Natural killer cell (primary cell): ENCODE measurements around the gene NTSR2. TPM values are rescaled to one million over a fixed set of nuclear protein-coding genes. Genes with fewer than 3 reads are reported as not detected.

ENCODE experiments used
- ATAC-seq, 3 donors: fragments of 150-1000 bp in 2 of 3; fragments of 200-7000 bp in 1 of 3; cut with Tn5 transposase; 1 replicate in 1 of 3; 2 replicates in 2 of 3; pipeline ENCODE4 v1.10.0; 2021; ENCODE audit warnings: mild to moderate bottlenecking in 2 of 3, moderate library complexity in 2 of 3
- DNase-seq, 2 donors: peaks; one replicate each; pipeline versions ENCODE4 v3.0.0 to v3.0.0-alpha.2; 2013 to 2021; ENCODE audit warnings: mixed read lengths in 1 of 2
- H3K27ac ChIP-seq: one replicate; pipeline ENCODE4 v1.5.1; 2013; ENCODE audit warnings: mild to moderate bottlenecking, low read length
- H3K27me3 ChIP-seq: one replicate; pipeline ENCODE4 v1.6.1; 2013; ENCODE audit warnings: low read length; ENCODE audit not compliant: control insufficient read depth, insufficient read depth
- H3K36me3 ChIP-seq: one replicate; pipeline ENCODE4 v1.6.1; 2013; ENCODE audit warnings: low read length; ENCODE audit not compliant: control insufficient read depth, insufficient read depth
- H3K4me1 ChIP-seq: one replicate; pipeline ENCODE4 v1.6.1; 2013; ENCODE audit warnings: low read length; ENCODE audit not compliant: control insufficient read depth, insufficient read depth
- H3K4me3 ChIP-seq: one replicate; pipeline ENCODE4 v1.5.1; 2013; ENCODE audit warnings: low read length
- H3K9me3 ChIP-seq: one replicate; pipeline ENCODE4 v1.6.1; 2013; ENCODE audit warnings: low read length; ENCODE audit not compliant: control insufficient read depth, insufficient read depth
- H3K27ac Mint-ChIP-seq, 2 donors: one replicate each; pipeline ENCODE4 v1.8.0; 2022; ENCODE audit warnings: mild to moderate bottlenecking in 2 of 2, mixed read lengths in 2 of 2, moderate library complexity in 1 of 2
- H3K27me3 Mint-ChIP-seq, 2 donors: one replicate each; pipeline ENCODE4 v1.8.0; 2022; ENCODE audit warnings: low read depth in 2 of 2, mixed read lengths in 2 of 2
- H3K36me3 Mint-ChIP-seq: one replicate; pipeline ENCODE4 v1.8.0; 2022; ENCODE audit warnings: mixed read lengths
- H3K4me1 Mint-ChIP-seq, 2 donors: one replicate each; pipeline ENCODE4 v1.8.0; 2022; ENCODE audit warnings: mixed read lengths in 2 of 2
- H3K4me3 Mint-ChIP-seq: one replicate; pipeline ENCODE4 v1.8.0; 2022; ENCODE audit warnings: mild to moderate bottlenecking, moderate library complexity, mixed read lengths
- H3K9me3 Mint-ChIP-seq, 2 donors: one replicate each; pipeline ENCODE4 v1.8.0; 2022; ENCODE audit warnings: mixed read lengths in 2 of 2
- CTCF ChIP-seq: fragments of 200-600 bp; IDR thresholded peaks from one replicate; pipeline ENCODE4 v1.8.0; 2022; ENCODE audit warnings: antibody characterized with exemption
- WGBS: methylation state at CpG from one replicate; pipeline ENCODE4 v1.1.7; 2013; ENCODE audit warnings: missing lambda C conversion rate; ENCODE audit not compliant: insufficient coverage; 5-methylcytosine and 5-hydroxymethylcytosine counted together
- intact Hi-C: fragments of 100-400 bp; cut with micrococcal nuclease; formaldehyde crosslinking; loops from one replicate; pipeline ENCODE4 v1.14.2; 2022
- total RNA-seq, 4 donors: library from RNA; stranded (reverse); fragments of 120-200 nt in 1 of 4; gene quantifications; one replicate each; pipeline versions ENCODE4 v1.2.3 to v1.2.4, GENCODE V29; 2013 to 2022

The NTSR2 gene
- total RNA-seq, 3 donors from 2014 or later (not counting 1 experiment from before 2014, with no cell fraction given) = not detected

- H3K27ac Mint-ChIP-seq = no peak overlapping the region
- H3K9me3 Mint-ChIP-seq = no peaks in the 10 kb centered on the region
- Histone ChIP-seq H3K36me3 (no peaks in the 10 kb centered on the region), H3K27ac (no peak overlapping the region), H3K27me3 (no peaks in the 10 kb centered on the region), H3K9me3 (no peaks in the 10 kb centered on the region), H3K4me1 (no peaks in the 10 kb centered on the region), H3K4me3 (no peak overlapping the region)
- TF ChIP-seq CTCF = no peak
- no peak for DNase-seq
- peaks cover 0 to 10% of the 10 kb centered on the region in 2 donors for H3K27me3 Mint-ChIP-seq
- WGBS = 85% methylated on average over 5 of the region's 5 CpGs
- no peaks in the 10 kb centered on the region for H3K36me3 Mint-ChIP-seq
- no peak overlapping the region for H3K4me3 Mint-ChIP-seq
- no peak for ATAC-seq
- H3K4me1 Mint-ChIP-seq = no peaks in the 10 kb centered on the region
- intact Hi-C loops = no loop called here
Measured at GRCh38 chr2:11613297-11613696, 56.7 kb downstream of the NTSR2 start.

- no peak for TF ChIP-seq CTCF
Measured at GRCh38 chr2:11612553-11613215, 57.3 kb downstream of the NTSR2 start.

GRCh38 chr2:11611251-11611650 is 58.7 kb downstream of the NTSR2 start:
- 95% methylated on average over 5 of the region's 5 CpGs for WGBS
- no peaks in the 10 kb centered on the region for H3K4me1 Mint-ChIP-seq
- ATAC-seq (no peak), DNase-seq (no peak)
- no peaks in the 10 kb centered on the region for H3K9me3 Mint-ChIP-seq
- H3K27ac Mint-ChIP-seq = no peak overlapping the region
- Histone ChIP-seq H3K9me3 (no peaks in the 10 kb centered on the region), H3K4me3 (no peak overlapping the region), H3K4me1 (no peaks in the 10 kb centered on the region), H3K36me3 (no peaks in the 10 kb centered on the region), H3K27ac (no peak overlapping the region), H3K27me3 (no peaks in the 10 kb centered on the region)
- peaks cover 0 to 11% of the 10 kb centered on the region in 2 donors for H3K27me3 Mint-ChIP-seq
- no peak for TF ChIP-seq CTCF
- no peaks in the 10 kb centered on the region for H3K36me3 Mint-ChIP-seq
- H3K4me3 Mint-ChIP-seq = no peak overlapping the region
- intact Hi-C loops = no loop called here

More at GRCh38 chr2:11612553-11613215, 57.3 kb downstream of the NTSR2 start:
- 81% methylated on average over 20 of the region's 20 CpGs for WGBS
- no peak for ATAC-seq
- H3K27ac ChIP-seq = no peak overlapping the region
- H3K36me3 ChIP-seq = no peaks in the 10 kb centered on the region
- no peak overlapping the region for H3K4me3 ChIP-seq
- Mint-ChIP-seq H3K27me3 (peaks cover 0 to 11% of the 10 kb centered on the region in 2 donors), H3K27ac (no peak overlapping the region), H3K4me3 (no peak overlapping the region), H3K9me3 (no peaks in the 10 kb centered on the region), H3K4me1 (no peaks in the 10 kb centered on the region), H3K36me3 (no peaks in the 10 kb centered on the region)
- no peaks in the 10 kb centered on the region for H3K27me3 ChIP-seq
- no peaks in the 10 kb centered on the region for H3K9me3 ChIP-seq
- no peaks in the 10 kb centered on the region for H3K4me1 ChIP-seq
- DNase-seq = no peak
- intact Hi-C loops = no loop called here
